PC-3 (cell line): Measurements from ENCODE around the gene PPP1R1B. TPM values are rescaled to one million over a fixed set of nuclear protein-coding genes. Genes with fewer than 3 reads are reported as not detected.

Source experiments
- ATAC-seq: fragments of 200-7000 bp; cut with Tn5 transposase; 2 replicates; pipeline ENCODE4 v1.9.1; 2020; ENCODE audit warnings: mild to moderate bottlenecking, moderate library complexity
- BruUV-seq: library from RNA; stranded (reverse); fragments of 400-500 nt; replicated peaks from 2 replicates; lab custom pipeline; 2021; lab: Mats Ljungman, UMichigan
- CTCF ChIA-PET: fragments of 300-600 bp; sonication (Branson Sonifier 250); formaldehyde crosslinking; loops from one replicate; lab custom pipeline; 2022; ENCODE audit warnings: antibody characterized with exemption; lab: Charles Lee
- POLR2A ChIA-PET: fragments of 300-600 bp; sonication (Branson Sonifier 250); formaldehyde crosslinking; loops from one replicate; lab custom pipeline; 2022; ENCODE audit warnings: antibody characterized with exemption; ENCODE audit not compliant: unreplicated experiment; lab: Charles Lee
- DNase-seq: peaks from one replicate; pipeline ENCODE4 v3.0.0-alpha.2; 2015
- H2AFZ ChIP-seq: fragments of 300-600 bp; sonication (generic); 2 replicates; pipeline ENCODE4 v1.6.0; 2016; ENCODE audit warnings: antibody characterized with exemption, low read length
- H3F3A ChIP-seq: fragments of 300-600 bp; sonication (generic); one replicate; pipeline ENCODE4 v1.6.0; 2017; ENCODE audit warnings: antibody characterized with exemption, low read length, control low read depth, mild to moderate bottlenecking; ENCODE audit not compliant: unreplicated experiment
- H3K27ac ChIP-seq: fragments of 300-600 bp; sonication (generic); 2 replicates; pipeline ENCODE4 v1.5.1; 2016; ENCODE audit warnings: mild to moderate bottlenecking, low read length
- H3K27me3 ChIP-seq: fragments of 300-600 bp; sonication (generic); 2 replicates; pipeline ENCODE4 v1.6.1; 2016; ENCODE audit warnings: low read length, mixed read lengths
- H3K36me3 ChIP-seq: fragments of 300-600 bp; sonication (generic); 2 replicates; pipeline ENCODE4 v1.6.1; 2016; ENCODE audit warnings: low read depth, mixed run types, low read length, mixed read lengths
- H3K4me1 ChIP-seq: fragments of 300-600 bp; sonication (generic); 2 replicates; pipeline ENCODE4 v1.5.1; 2016; ENCODE audit warnings: low read length; ENCODE audit not compliant: insufficient read depth
- H3K4me2 ChIP-seq: fragments of 300-600 bp; sonication (generic); 2 replicates; pipeline ENCODE4 v1.6.0; 2016; ENCODE audit warnings: low read length
- H3K4me3 ChIP-seq: fragments of 300-600 bp; sonication (generic); 2 replicates; pipeline ENCODE4 v1.5.1; 2016; ENCODE audit warnings: mild to moderate bottlenecking, low read length, mixed read lengths
- H3K79me2 ChIP-seq: fragments of 300-600 bp; sonication (generic); 2 replicates; pipeline ENCODE4 v1.6.1; 2017; ENCODE audit warnings: low read length, mixed read lengths
- H3K9ac ChIP-seq: fragments of 300-600 bp; sonication (generic); 2 replicates; pipeline ENCODE4 v1.6.0; 2016; ENCODE audit warnings: mild to moderate bottlenecking, low read length
- H3K9me2 ChIP-seq: fragments of 300-600 bp; sonication (generic); replicated peaks from 2 replicates; pipeline ENCODE4 v1.6.1; 2016; ENCODE audit warnings: mixed run types, low read length, mixed read lengths
- H3K9me3 ChIP-seq: fragments of 300-600 bp; sonication (generic); 2 replicates; pipeline ENCODE4 v1.6.1; 2016; ENCODE audit warnings: low read length, mixed read lengths
- H4K20me1 ChIP-seq: fragments of 300-600 bp; sonication (generic); 2 replicates; pipeline ENCODE4 v1.6.1; 2016; ENCODE audit warnings: low read length, mixed read lengths
- EZH2 ChIP-seq: fragments of 300-600 bp; sonication (generic); IDR thresholded peaks from one replicate; pipeline ENCODE4 v1.6.1; 2017; ENCODE audit warnings: antibody characterized with exemption, mild to moderate bottlenecking, low read length; ENCODE audit not compliant: unreplicated experiment
- EZH2phosphoT487 ChIP-seq: fragments of 300-600 bp; sonication (generic); IDR thresholded peaks from 2 replicates; pipeline ENCODE4 v1.6.1; 2018; ENCODE audit warnings: mild to moderate bottlenecking, antibody characterized with exemption, low read length, borderline replicate concordance
- intact Hi-C: fragments of 100-400 bp; cut with micrococcal nuclease; formaldehyde crosslinking; loops from 2 replicates; pipeline ENCODE4 v1.9.0; 2023
- total RNA-seq: library from RNA; depleted of rRNA; stranded (reverse); fragments of >200 nt; gene quantifications from 2 replicates; pipeline ENCODE4 v1.2.3, GENCODE V29; 2014
- TF ChIP-seq, protein P1 (sequence below): fragments of 300-600 bp; sonication (generic); conservative IDR thresholded peaks from 2 replicates; pipeline ENCODE4 v1.5.1; 2017; ENCODE audit warnings: antibody characterized with exemption, low read depth, mild to moderate bottlenecking, low read length

Gene PPP1R1B
- total RNA-seq, 1 experiment from 2014 or later: 3.1 TPM

DNA sequence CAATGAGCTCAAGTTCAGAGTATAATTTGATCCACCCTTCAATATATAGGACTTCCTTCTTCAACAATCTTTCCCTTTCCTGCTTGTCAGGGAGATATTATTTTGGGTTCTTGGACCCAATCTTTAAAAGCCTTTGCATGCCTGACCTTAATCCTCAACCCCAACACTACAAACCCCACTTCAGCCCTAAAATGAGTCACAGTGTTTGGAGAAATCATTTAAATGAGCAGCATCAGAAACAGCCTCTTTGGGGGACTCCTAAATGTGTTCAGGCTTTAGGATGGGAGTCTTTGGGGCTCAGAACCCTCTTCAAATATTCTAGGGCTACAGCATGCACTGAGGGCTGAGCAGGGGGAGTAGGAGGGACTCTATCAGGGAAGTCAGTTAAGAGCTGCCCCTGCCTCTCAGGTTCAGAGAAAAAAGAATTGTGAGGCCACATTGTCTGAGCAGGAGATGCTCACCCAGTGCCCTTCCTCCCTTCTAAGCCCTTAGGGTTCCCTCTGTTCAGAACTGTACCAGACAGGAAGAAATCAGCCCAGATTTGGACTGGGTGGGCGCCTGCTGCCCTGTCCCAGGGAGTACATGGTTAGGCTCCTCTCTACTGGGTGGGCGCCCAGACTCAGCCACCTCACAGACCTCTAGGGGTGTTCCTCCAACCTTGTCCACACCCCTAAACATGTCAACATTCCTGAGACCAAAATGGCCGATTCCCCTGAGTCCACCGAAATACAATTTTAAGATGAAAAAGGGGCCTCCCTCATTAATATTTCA, 24.0 kb upstream of the PPP1R1B start:
- intact Hi-C loops: no loop called here
- Histone ChIP-seq H3K4me2 (no peak overlapping the region), H3F3A (no peaks in the 10 kb centered on the region), H3K9ac (no peak overlapping the region), H3K79me2 (no peaks in the 10 kb centered on the region), H3K9me2 (no peaks in the 10 kb centered on the region), H3K4me1 (no peaks in the 10 kb centered on the region; the same call in 1 of the 2 replicates), H3K36me3 (no peaks in the 10 kb centered on the region), H3K27ac (no peak overlapping the region), H4K20me1 (no peaks in the 10 kb centered on the region), H3K9me3 (no peaks in the 10 kb centered on the region), H3K27me3 (peaks cover 96% of the 10 kb centered on the region), H2AFZ (no peak overlapping the region), H3K4me3 (no peak overlapping the region)
- TF ChIP-seq EZH2 (no peak), EZH2phosphoT487 (no peak)
- TF ChIP-seq, protein P1, sequence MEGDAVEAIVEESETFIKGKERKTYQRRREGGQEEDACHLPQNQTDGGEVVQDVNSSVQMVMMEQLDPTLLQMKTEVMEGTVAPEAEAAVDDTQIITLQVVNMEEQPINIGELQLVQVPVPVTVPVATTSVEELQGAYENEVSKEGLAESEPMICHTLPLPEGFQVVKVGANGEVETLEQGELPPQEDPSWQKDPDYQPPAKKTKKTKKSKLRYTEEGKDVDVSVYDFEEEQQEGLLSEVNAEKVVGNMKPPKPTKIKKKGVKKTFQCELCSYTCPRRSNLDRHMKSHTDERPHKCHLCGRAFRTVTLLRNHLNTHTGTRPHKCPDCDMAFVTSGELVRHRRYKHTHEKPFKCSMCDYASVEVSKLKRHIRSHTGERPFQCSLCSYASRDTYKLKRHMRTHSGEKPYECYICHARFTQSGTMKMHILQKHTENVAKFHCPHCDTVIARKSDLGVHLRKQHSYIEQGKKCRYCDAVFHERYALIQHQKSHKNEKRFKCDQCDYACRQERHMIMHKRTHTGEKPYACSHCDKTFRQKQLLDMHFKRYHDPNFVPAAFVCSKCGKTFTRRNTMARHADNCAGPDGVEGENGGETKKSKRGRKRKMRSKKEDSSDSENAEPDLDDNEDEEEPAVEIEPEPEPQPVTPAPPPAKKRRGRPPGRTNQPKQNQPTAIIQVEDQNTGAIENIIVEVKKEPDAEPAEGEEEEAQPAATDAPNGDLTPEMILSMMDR: no peak
- ATAC-seq (no peak), DNase-seq (no peak)
- no TSS peak for BruUV-seq
- ChIA-PET POLR2A (no interaction called here), CTCF (no interaction called here)

DNA sequence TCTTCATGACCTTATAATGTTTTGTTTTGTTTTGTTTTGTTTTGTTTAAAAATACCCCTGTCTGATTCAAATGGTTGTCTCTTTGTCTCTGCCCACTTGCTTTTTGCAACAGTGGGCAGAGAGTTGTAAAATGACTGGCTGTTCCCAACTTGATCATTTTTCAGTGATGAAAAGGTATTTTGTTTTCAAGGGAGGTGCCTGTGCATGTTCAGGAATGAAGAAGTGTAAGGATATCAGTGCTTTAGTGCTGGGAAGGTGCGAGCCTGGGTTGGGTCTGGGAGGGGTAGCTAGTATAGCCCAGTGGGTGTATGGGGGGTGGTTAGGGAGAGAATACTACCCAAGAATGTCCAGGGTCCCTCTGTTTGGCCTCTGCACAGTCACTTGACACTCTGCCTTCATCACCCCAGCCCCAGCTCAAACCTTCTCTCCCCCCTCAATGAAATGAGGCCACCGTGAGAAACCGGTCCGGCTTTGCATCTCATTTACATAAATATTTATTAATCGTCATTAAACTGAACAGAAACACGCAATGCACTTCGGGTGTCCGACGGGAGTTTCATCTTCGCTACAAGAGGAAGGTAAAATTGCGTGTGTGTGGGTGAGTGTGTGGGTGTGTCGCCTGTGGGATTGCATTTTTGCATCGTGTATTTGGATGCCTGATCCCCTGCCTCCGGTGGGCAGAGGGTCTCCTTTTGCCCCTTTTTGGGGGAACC, 23.3 kb upstream of the PPP1R1B start:
- no TSS peak for BruUV-seq

More for the DNA sequence above, 23.3 kb upstream of the PPP1R1B start:
- Histone ChIP-seq H3K9me3 (no peaks in the 10 kb centered on the region), H3K9ac (no peak overlapping the region), H3K4me2 (no peak overlapping the region), H3K4me3 (no peak overlapping the region), H3K36me3 (no peaks in the 10 kb centered on the region), H3K9me2 (no peaks in the 10 kb centered on the region), H4K20me1 (no peaks in the 10 kb centered on the region), H2AFZ (no peak overlapping the region), H3K27ac (no peak overlapping the region), H3K4me1 (no peaks in the 10 kb centered on the region; the same call in 1 of the 2 replicates), H3K79me2 (no peaks in the 10 kb centered on the region), H3K27me3 (peaks cover 88% of the 10 kb centered on the region), H3F3A (no peaks in the 10 kb centered on the region)
- CTCF ChIA-PET: no interaction called here
- TF ChIP-seq, protein P1: no peak
- TF ChIP-seq EZH2 (no peak), EZH2phosphoT487 (no peak)
- DNase-seq (no peak), ATAC-seq (no peak)
- POLR2A ChIA-PET: no interaction called here
- intact Hi-C loops: no loop called here
